SK-MEL-5 (cell line): ENCODE measurements around the gene JPH2. TPM values are rescaled to one million over a fixed set of nuclear protein-coding genes. Genes with fewer than 3 reads are reported as not detected.

Experiments used
- DNase-seq: peaks from one replicate; pipeline ENCODE4 v3.0.0-alpha.2; 2016; ENCODE audit warnings: low read depth, low spot score
- in situ Hi-C: cut with HindIII; loops from 2 replicates; pipeline ENCODE4 v1.10.0; 2016; ENCODE audit warnings: low sequenced_read_pairs, high pct_unique_total_duplicates, low pct_unique_long_range_greater_than_20kb
- total RNA-seq: library from RNA; depleted of rRNA; stranded (reverse); fragments of >200 nt; shearing (Covaris generic); gene quantifications from 2 replicates; pipeline ENCODE4 v1.2.3, GENCODE V29; 2014; rRNA removed

Gene JPH2
- total RNA-seq, 1 experiment from 2014 or later, result 0.08 TPM

DNA sequence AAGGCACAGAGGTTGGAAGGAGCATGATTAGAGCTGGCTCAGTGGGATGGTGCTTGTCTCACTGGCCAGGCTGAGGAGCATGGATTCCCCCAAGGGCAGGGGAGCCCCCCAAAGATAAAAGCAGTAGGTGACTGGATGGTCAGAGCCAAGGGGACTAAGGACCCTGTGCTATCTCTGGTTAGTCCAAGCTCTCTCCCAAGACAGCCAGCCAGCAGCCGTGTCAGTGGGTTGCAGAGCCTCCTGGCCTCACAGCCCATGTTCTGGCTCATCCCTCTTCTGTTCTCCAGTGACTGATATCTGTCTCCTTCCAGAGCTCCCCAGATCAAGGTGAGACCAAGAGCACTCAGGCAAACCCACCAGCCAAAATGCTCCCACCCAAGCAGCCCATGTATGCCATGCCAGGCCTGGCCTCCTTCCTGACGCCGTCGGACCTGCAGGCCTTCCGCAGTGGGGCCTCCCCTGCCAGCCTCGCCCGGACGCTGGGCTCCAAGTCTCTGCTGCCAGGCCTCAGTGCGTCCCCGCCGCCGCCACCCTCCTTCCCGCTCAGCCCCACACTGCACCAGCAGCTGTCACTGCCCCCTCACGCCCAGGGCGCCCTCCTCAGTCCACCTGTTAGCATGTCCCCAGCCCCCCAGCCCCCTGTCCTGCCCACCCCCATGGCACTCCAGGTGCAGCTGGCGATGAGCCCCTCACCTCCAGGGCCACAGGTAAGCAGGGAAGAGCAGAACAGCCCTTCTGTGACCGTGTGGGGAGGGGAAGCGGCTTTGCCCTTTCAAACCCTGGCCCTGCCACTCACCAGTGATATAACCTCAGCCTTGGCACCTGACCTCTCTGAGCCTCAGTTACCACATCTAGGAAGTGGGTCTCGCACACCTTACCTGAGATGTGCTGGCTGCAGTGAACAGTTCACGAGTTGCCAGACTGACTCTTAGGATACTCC, 121.3 kb downstream of the JPH2 start:
- in situ Hi-C loops, result no loop called here
- DNase-seq, result no peak

DNA sequence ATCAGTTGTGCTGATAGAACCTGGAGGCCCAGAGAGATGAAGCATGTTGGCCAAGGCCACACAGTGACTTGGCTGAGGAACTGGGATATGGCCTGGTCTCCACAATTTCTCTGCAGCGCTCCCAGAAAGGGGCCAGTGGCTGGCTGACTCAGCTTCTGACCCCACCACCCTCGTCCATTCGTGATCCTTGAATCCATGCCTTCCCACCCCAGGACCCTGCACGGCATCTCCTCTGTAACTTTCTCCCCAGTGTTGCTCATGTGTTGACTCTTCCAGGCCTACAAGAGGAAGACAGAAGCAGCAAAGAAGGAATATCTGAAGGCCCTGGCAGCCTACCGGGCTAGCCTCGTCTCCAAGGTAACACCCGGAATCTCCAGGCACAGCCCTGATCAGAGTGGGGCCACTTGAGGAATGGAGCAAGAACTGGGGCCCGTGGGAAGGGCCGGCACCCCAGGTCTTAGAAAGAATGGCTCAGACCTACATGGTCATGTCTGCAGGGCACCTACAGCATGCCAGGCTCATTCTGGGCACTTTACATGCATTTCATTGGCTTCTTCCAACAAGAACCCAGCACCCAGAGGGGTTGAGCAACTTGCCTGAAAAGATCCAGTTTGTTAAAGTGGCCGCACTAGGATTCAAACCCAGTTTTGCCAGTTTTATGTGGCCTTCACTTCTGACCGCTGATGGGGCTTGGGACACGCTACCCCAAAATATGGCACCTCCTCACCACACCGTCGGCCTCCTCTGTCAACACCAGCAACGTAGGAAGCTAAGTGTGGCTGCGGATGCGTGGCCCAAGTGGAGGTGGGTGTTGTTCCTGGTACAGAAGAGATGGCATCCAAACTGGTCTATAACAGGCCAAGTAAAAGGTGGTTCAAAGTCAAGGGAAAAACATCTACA, 122.2 kb downstream of the JPH2 start:
- in situ Hi-C loops, result no loop called here

More for the DNA sequence above, 122.2 kb downstream of the JPH2 start:
- no peak for DNase-seq

Other genes starting within 250 kb of the JPH2 start
- gene OSER1, start 23.6 kb upstream of the JPH2 start, total RNA-seq, result 49.6 and 50.9 TPM in 2 replicates
- 0.43 TPM in 1 of 2 replicates, not detected in the other for gene GDAP1L1, start 60.1 kb upstream of the JPH2 start, total RNA-seq
- 20.0 and 20.9 TPM in 2 replicates for gene FITM2, start 124.0 kb upstream of the JPH2 start, total RNA-seq
- gene R3HDML, start 149.9 kb upstream of the JPH2 start, total RNA-seq, result not detected in 2 replicates
- 0.03 and 0.05 TPM in 2 replicates for gene HNF4A, start 168.5 kb upstream of the JPH2 start, total RNA-seq